ENCODE measurements around the gene COL5A1.
"Not testable (repeated sequence)": the region's sequence is repeated elsewhere in the genome, so short reads cannot be mapped to it uniquely, and the experiment has no call there.

COL5A1 gene

DNA sequence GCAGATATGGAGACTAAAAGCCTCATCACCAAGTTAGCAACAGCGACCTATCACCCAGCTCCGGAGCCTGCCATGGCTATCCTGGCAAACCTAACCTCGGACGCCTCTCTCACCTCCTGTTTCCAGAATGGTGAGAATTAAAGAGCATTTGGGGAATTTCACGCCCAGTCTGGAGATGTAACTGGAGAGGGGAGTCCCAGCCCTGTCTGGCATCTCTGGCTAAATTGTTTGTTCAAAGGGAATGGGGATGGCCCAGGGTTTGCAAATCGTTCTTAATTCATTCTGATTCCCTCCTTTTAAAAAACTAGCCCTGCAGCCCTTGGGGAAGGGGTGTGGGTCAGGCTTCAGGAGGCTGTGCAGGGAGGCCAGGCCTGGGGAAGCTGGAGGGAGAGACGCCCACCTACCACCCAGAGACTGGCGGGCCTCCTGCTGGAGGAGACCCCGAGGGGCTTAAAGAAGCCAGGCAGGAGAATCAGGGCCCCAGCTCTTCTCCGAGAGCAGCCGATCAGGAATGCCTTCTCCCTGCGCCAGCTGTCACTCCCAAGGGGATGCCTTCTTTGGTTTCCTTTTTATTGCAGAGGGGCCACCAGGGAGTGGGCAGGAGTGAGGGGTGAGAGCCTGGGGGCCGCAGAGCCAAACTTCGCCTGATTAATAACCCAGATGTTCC is 964 bp upstream of the COL5A1 start:
- no peak for DNase-seq (ENCODE audit: low read depth)

DNA sequence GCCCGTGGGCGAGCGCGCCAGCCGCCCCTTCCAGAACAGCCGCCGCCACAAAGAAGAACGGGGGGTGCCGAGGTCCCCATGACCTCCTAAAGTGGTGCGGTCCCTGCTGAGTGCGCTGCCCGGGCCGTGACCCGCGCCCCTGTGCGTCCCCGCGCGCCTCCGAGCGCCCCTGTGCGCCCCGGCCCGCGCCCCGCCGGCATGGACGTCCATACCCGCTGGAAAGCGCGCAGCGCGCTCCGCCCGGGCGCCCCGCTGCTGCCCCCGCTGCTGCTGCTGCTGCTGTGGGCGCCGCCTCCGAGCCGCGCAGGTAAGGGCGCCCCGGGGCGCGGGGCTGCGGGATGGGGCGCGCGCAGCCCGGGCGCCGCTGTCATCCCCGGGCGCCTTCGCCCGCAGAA is 384 bp downstream of the COL5A1 start:
- no peak for DNase-seq (ENCODE audit: low read depth)

DNA sequence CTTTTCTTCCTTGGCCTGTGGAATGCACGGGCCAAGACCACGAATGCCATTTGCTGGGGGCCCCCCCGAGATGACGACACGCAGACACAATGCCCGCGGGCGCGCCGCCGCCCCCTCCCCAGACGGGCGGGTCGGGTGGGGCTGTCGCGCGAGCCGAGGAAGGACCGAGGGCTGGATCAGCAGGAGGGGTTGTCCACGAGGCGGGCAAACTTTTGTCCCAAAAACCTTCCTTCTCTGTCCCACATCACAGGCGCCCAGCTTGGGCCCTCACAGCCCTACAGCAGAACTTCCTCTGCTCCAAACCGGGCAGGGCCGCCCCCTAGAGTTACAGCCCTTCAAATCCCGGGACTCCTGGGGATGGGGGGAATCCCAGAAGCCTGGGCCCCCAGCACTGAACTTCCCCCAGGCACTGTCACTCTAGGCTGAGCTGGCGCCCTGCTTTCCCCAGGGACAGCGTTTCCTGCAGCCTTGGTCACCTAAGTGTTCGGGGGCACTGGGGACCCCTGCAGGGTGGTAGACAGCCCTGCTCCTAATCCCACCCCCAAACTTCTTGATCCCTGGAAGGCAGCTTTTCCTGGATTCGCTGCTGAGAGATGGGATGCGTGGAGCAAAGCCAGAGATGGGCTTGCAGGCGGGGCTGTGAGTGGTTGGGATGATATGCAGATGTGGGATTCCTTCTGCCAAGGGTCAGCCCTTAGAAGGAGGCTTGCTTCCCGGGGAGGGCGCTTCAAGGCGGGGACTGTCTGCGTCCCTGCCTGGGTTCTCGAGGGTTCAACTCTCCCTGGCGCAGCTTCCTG is 980 bp downstream of the COL5A1 start:
- DNase-seq (ENCODE audit: low read depth): no peak

DNA sequence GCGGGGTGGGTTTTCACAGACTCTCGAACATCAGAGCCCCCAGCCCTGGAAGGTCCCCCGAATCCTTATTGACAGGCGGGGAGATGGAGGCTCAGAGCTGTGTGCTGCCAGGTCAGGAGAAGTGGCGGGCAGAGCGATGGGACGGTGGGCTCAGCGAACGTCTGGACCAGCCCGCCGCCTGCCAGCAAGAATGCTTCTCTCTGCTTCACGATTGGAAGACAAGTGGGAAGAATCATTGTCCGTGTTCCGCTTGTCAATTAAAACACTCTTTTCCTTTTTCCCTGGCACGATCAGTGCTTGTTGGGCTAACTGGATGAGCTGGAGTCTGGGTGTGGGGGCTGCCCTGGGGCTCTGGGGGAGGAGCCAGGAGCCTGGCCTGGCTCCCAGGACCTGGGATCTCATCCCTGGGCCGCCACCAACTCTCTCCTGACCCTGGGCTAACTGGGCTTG is 1.6 kb downstream of the COL5A1 start:
- no peak for DNase-seq (ENCODE audit: low read depth)

DNA sequence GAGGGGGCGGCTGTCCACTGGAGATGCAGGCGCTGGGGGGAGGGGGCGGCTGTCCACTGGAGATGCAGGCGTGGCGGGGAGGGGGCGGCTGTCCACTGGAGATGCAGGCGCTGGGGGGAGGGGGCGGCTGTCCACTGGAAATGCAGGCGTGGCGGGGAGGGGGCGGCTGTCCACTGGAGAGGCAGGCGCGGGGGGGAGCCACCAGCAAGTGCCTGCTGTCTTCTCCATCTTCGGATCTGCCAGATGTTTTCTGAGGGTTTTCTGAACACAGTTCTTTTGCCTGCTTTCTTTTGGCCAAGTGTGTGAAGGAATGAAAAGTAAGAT is 2.8 kb downstream of the COL5A1 start:
- not testable (repeated sequence) for DNase-seq (ENCODE audit: low read depth)

DNA sequence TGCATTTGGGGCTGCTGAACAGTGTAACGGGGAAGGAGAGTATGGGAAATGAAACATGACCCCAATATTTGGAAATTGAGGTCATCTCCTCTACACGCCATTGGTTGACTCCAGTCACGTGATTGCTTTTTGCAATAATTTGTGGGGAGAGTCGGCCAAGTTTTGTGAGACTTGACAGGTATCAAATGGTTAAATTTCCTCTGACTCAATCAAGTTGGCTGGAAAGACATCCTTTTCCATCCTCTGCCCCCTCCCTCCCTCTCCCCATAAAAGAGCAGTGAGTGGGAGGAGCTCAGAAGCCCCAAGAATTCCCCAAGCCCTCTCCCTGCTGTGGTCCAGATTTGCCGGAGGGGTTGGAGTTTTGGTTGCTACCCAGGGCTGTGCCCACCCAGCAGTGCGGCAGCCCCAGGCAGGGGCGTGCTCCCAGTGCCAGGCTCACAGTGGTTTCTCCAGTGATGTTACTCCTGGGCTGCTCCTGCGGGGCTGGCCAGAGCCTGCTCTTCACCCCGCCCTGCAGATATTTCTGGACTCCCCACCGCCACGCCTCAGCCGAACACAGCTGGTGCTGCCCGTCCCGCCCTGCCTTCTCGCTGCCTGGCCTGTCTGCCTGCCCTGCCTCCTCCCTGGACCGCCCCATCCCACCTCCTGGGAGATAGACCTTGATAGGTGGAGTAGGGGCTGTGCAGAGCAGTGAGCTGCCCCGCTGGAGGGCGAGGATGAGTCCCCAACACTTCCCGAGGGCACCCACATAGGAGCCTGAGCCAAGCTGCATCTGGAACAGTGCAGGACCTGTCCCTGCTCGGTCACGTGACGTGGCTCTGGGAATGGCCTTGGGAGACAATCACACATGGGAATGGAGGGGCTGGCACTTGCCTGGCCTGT is 3.4 kb downstream of the COL5A1 start:
- no peak for DNase-seq (ENCODE audit: low read depth)

DNA sequence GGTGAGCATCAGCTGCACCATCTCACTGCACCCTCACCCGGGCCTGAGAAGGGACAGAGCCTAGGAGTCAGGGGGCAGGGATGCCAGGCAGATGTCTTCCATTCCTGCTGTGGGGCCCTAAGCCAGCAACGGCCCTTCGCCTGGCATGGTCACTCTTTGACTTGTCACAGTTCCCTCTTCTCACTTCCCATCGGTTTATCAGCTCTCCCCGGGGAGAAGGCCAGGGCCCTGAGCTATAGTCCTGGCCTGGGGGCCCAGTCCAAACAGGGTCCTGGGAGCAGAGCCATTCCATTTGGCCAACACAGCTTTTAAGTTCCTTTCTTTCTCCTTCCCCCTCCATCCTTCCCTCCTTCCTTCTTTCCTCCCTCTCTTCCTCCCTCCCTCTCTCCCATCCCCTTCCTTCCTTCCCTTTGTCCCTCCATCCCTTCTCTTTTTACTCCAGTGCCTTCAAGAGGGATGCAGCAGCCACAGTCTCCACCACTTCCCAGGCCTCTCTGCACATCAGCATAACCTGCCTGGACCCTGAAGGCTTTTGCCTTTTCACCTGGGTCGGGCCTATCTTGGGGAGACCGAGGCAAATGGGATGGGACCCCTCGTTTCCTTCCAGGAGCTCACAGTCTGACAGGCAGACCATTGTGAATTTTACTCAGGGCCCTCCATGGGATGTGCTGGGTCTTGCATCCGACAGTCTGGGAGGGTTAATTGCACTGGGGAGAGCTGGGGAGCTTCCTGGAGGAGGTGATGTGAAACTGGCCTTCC is 4.2 kb downstream of the COL5A1 start:
- no peak for DNase-seq (ENCODE audit: low read depth)

DNA sequence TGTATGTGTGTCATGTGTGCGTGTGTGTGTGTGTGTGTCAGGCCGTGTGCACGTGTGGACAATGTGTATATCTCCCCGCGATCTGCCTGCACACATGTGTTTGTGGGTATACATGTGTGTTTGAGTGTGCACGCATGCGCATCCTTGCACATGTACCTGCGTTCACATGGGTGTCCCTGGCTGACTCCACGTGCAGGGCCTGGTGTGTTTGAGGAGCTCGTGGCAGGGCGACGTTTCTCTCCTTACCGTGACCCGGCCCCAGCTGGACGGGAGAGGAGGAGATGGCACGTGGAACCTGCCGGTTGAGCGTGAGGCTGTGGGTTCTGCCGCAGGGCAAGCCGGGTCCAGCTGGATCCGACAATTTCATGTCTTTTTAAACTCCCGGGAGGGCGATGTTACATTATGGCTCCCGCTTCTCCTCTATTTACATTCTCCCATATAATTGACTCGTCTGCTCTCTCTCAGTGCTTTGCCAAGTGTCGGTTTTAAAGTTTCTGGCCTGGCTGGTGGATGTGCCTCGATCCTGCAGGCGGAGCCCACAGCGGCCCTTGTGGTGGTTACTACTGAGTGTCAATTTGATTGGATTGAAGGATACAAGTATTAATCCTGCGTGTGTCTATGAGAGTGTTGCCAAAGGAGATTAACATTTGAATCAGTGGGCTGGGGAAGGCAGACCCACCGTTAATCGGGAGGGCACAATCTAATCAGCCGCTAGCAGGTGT is 5.9 kb downstream of the COL5A1 start:
- DNase-seq (ENCODE audit: low read depth): no peak

DNA sequence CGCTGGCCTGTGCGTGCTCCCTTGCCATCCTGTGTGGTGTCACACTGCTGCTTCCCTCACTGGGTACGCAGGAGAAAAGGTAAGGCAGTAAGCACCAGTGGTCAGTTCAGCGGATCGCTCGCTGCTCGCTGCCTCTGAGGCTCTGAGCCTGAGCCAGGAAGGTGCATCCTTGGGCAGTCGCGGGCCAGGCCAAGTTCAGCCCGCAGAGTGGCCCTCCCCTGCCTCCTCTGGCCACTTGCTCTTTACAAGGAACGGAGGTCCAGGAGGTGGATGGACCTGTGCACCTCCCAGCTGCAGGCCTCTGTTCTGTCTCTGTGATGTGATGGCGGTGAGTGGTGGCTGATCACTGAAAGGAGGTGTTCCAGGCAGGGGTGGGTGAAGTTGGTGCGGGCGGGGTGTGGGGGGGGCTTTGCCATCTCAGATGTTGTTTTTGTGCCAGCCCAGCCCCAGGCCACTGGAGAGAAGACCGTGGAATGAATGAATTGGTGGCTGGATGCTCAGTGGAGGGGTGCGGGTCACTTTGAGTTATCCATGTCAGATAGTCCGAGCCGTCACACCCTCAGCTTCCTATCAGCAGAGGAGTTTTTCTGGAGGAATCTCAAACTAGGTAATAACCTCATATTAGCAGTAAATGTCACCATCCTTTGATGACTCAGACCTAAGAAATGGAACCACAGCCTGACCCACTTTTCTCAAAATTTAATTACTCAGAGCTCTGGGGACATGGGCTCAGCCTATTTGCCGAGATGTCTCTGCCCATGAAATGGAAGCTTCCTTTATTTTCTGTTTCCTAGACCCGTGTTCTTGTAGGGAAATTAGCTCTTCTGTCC is 7.3 kb downstream of the COL5A1 start:
- DNase-seq (ENCODE audit: low read depth): no peak

DNA sequence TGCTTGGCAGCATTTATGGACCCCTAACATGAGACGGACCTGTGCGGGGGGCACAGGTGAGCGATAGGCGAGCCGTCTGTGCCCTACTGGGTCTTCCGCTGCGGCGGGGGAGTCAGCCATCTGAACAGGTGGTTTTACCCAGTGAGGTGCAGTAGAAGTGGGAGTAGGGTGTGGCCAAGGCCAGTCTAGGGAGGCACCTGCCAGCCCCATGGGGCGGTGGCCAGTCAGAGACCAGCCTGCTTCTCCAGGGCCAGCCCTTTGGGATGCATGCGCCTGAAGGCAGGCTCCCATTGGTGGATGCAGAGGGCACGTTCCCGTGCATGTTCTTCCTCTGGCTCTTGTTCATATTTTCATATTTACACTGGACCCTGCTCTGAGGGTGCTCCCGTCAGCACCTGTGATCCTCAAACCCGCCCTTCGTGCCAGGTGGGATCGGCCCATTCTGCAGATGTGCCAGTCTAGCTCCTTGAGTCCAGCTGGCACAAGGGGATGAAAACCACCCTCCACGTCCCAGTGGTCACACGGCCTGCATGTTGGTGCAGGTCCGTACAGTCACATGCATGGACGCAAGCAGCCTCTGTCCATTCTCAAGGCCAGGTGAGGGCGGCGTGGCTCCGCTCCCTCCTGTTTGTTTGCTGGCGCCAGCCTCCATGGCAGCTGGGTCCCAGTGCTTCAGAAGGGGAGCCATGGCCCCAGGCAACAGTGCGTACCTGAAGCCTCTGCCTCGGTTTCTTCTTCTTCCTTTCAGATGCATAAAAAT is 9.0 kb downstream of the COL5A1 start:
- no peak for DNase-seq (ENCODE audit: low read depth)

DNA sequence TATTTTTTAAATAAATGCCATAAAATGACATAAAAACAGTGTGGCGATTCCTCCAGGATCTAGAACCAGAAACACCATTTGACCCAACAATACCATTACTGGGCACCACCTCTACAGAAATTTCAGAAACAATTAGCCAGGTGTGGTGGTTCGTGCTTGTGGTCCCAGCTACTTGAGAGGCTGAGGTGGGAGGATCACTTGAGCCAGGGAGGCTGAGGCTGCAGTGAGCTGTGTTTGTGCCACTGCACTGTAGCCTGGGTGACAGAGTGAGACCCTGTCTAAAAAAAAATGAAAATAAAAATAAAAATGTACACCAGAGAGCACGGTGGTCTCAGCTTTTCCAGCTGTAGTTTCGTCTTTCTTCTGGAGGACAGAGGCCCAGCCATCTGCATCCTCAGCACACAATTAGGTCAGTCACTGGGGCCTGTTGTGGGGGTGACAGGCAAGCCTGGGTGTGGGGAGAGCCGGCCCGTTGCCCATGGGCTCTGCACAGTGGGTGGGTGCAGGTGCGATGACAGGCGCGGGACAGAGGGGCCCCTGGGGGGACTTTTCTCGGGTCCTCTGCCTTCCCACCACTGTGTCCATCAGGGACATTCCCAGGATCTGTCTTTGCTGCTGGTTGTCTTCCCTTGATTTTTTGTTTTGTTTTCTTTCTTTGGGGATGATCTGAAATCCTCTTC is 9.8 kb downstream of the COL5A1 start:
- DNase-seq (ENCODE audit: low read depth): no peak

DNA sequence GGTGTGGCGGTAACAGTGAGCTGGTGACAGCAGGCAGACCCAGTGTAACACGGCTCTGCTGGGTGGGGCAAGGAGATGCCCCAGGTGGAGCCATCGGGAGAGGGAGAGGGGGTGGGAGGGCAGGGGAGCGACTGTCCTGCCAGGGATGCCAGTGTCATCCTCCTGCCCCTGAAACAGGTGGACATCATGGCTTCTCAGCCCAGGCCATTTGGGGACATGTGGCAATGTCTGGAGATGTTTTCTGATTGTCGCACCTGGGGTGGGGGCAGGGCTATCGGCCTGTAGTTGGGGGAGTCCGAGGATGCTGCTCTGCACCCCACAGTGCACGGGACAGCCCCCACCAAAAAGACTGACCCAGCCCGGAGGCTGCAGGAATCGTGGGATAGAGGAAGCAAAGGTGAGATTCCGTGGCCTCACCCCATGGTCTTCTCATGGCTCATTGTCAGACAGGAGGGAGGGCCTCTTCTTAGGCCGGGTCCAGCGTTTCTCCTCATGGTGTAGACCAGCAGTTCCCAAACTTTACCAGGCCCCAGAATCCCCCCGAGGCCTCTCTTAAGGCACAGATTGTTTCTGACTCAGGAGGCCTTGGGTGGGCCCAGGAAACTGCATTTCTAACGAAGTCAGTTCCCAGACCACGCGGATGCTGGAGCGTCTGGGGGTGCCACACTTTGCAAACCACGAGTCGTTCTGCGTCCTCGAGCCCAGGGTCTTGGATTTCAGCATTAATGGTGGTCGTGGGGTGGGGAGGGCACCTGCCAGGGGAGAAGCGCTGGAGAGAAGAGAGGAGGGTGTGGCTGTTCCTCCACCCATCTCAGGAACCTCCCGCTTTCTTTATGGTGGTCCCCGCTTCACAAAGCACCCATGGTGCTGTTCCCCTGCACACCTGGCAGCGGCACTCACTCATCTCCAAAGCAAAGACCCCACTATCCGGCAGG is 11.0 kb downstream of the COL5A1 start:
- DNase-seq (ENCODE audit: low read depth): no peak

DNA sequence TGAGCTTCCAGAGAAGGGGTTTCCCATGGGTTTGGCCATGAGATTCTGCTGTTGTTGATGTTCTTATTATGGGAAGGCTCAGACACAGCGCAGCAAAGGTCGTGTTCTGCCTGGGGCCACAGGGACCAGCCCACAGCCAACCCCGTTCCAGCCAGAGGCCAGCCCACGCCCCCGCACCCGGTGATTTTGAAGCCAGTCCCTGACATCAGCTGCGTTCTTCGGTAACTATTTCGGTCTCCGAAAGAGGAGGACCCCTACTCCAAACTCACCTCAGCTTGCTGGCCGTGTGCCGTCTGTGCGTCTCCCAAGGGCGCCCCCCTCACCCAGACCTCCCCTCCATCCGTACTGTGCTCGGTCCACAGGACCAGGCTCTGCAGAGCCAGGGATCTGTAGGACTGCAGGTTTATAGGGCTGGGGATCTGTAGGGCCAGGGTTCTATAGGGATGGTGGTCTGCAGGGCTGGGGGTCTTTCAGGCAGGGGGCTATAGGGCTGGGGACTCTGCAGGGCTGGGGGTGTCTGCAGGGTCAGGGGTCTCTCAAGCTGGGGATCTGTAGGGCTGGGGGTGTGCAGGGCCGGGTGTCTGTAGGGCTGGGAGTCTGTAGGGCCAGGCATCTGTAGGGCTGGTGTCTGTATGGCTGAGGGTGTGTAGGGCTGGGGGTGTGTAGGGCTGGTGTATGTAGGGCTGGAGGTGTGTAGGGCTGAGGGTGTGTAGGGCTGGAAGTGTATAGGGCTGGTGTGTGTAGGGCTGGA is 11.8 kb downstream of the COL5A1 start:
- no peak for DNase-seq (ENCODE audit: low read depth)

DNA sequence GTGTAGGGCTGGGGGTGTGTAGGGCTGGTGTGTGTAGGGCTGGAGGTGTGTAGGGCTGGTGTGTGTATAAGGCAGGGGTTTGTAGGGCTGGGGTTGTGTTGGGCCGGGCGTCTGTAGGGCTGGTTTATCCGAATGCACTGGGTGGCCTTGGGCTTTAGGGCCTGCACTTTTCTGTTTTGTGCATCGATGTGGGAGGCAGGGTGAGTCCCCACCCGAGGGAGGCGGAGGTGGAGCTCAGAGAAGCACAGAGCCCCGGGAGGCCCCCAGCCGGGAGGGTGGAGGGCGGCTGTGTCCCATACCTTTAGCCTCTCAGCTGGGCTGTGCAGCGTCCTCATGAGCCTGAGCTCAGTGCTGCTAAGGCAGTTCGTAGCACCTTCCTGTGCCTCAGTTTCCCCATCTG is 13.5 kb downstream of the COL5A1 start:
- no peak for DNase-seq (ENCODE audit: low read depth)

DNA sequence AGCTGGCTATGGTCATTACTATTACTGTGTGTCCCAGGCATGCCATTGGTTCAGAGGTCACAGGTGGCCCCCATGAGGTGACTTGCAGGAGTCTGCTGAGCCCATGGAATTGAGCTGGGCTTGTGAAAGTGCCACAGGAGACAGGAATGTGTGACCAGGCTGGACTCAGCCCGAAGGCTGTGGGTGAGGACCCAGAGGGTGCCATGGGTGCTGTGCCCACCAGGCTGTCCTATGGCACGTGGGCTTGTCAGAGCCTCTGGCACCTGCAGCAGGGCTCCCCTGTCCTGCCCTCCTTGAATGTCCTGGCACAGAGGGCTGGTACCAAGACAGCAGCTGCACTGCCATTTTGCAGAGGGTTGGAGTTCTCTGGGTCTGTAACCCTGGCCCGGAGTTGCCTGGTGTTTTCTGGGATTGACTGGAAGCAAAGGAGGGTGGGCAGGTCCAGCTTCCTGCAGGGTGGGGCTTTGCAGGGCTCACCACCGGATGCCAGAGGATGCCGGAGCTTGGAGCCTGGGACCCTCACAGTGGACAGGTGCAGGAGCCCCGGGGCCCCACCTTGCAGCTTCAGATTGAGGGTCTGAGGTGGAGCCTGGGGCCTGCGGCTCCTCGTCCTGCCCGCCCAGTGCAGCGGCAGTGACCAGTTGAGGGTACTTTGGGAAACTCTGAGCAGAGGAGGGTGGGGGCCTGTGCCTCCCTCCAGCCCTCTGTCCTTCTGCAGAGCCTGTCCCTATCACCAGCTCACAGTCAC is 14.2 kb downstream of the COL5A1 start:
- no peak for DNase-seq (ENCODE audit: low read depth)

DNA sequence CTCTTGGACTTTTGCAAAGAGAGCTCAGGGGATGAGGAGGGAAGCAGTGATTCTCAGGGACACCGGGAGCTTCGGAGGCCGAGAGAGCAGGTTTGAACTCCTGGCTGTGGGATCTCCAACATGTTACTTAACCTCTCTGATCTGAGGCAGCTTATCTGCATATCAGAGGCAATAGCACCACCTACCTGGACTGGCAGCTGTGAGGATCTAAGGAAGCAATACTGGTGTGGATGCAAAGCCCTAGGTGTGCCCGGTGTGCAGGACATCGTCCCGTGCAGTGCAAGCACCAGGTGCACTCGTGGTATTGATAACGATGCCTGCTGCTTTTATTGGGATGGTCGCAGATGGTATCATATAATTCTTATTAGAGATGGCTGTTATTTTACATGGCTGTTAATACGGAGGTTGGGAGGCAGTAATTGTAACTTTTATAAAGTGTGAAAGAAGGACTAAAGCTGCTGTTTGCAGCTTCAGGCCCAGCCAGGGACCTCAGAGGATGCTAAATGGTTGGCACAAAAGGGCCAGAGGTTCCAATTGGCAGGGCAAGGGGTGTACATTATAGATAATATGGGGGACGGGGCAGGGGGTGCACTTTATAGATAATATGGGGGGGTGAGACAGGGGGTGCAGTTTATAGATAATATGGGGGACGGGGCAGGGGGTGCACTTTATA is 14.9 kb downstream of the COL5A1 start:
- DNase-seq (ENCODE audit: low read depth): no peak
